Effector memory CD8-positive, alpha-beta T cell (primary cell): ENCODE data around the gene CDK19.

Source experiments
- ATAC-seq: fragments of 150-1000 bp; cut with Tn5 transposase; replicated peaks from 2 replicates; pipeline ENCODE4 v1.10.0; 2021; ENCODE audit warnings: mild to moderate bottlenecking, moderate library complexity
- DNase-seq, 3 experiments: peaks; one replicate each; pipeline ENCODE4 v3.0.0; 2021
- H3K27ac Mint-ChIP-seq, 2 donors: one replicate each; pipeline ENCODE4 v1.8.0; 2022; ENCODE audit warnings: mild to moderate bottlenecking in 2 of 2, mixed read lengths in 2 of 2, moderate library complexity in 2 of 2
- H3K27me3 Mint-ChIP-seq, 2 donors: one replicate each; pipeline ENCODE4 v1.8.0; 2022; ENCODE audit warnings: mixed read lengths in 2 of 2
- H3K36me3 Mint-ChIP-seq: one replicate; pipeline ENCODE4 v1.8.0; 2022; ENCODE audit warnings: mild to moderate bottlenecking, moderate library complexity, mixed read lengths; ENCODE audit not compliant: insufficient read depth
- H3K4me1 Mint-ChIP-seq, 2 donors: one replicate each; pipeline ENCODE4 v1.8.0; 2022; ENCODE audit warnings: low read depth in 2 of 2, mixed read lengths in 2 of 2
- H3K4me3 Mint-ChIP-seq, 2 donors: one replicate each; pipeline ENCODE4 v1.8.0; 2022; ENCODE audit warnings: mild to moderate bottlenecking in 2 of 2, mixed read lengths in 2 of 2, moderate library complexity in 2 of 2
- H3K9me3 Mint-ChIP-seq, 2 donors: one replicate each; pipeline ENCODE4 v1.8.0; 2022; ENCODE audit warnings: mixed read lengths in 2 of 2

Gene CDK19

DNA sequence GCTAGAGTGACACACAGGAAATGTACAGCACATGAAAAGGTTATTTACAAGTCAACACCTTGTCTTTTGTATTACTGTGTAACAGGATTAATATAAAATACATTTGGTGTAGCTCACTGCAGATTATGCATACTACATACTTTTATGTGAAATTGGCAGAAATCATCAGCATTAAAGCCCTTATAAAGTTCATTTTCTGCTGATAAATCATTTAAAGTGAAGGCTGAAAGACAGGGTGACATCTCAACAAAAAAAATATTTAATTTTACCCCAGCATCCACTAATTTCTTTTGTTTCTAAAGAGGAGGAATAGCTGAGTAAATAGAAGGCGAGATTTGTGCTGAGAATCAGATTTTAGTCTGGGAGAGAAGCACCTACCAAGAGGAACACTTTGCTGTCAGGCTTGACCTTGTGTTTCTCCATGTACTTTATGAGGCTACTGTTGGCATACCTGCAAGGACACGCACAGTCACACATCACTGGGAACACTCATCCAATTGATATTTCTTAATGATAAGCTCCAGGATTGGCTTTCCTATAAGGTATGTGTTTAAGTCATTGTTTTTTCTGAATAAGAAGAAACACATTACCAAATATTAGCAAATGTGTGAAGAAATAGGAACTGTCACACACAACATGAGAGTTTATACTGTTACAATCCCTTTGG lies 192.2 kb downstream of the CDK19 start:
- H3K27me3 Mint-ChIP-seq = no peaks in the 10 kb centered on the region
- H3K36me3 Mint-ChIP-seq = peaks cover 19% of the 10 kb centered on the region
- H3K4me3 Mint-ChIP-seq = no peak overlapping the region
- H3K9me3 Mint-ChIP-seq = no peaks in the 10 kb centered on the region
- DNase-seq = no peak
- ATAC-seq = no peak
- no peak overlapping the region for H3K27ac Mint-ChIP-seq
- H3K4me1 Mint-ChIP-seq = peaks cover 0 to 2% of the 10 kb centered on the region in 2 donors

DNA sequence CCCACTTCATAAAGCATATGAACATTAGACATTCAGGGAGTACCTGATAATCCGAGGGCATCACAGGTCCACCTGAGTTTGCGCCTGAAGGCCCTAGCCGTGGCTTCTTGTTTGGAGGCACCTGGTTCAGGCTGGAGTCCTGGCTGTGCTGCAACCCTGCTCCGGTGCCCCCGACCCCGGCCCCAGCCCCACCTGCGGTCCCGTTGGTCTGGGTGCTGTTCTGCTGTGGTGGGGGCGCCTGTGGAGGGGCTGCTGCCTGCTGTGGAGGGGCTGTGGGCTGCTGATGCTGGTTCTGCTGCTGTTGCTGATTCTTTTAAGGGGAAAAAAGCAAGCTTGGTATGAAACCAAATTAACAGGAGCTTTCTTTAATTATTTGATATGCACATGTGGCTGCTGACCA lies 194.2 kb downstream of the CDK19 start:
- H3K4me3 Mint-ChIP-seq = no peak overlapping the region

GRCh38 chr6:110620065-110620464 lies 195.2 kb downstream of the CDK19 start:
- Mint-ChIP-seq H3K27me3 (no peaks in the 10 kb centered on the region), H3K4me3 (no peak overlapping the region), H3K4me1 (peaks cover 0 to 2% of the 10 kb centered on the region in 2 donors), H3K36me3 (peaks cover 15% of the 10 kb centered on the region), H3K27ac (peak overlapping the region in 1 of 2 donors; percentile 35), H3K9me3 (no peaks in the 10 kb centered on the region)
- ATAC-seq = no peak
- DNase-seq = no peak

More for the DNA sequence above, 194.2 kb downstream of the CDK19 start:
- ATAC-seq (no peak), DNase-seq (no peak)
- Mint-ChIP-seq H3K4me1 (peaks cover 0 to 2% of the 10 kb centered on the region in 2 donors), H3K27me3 (no peaks in the 10 kb centered on the region), H3K36me3 (peaks cover 19% of the 10 kb centered on the region), H3K27ac (peak overlapping the region in 1 of 2 donors; percentile 66), H3K9me3 (no peaks in the 10 kb centered on the region)

DNA sequence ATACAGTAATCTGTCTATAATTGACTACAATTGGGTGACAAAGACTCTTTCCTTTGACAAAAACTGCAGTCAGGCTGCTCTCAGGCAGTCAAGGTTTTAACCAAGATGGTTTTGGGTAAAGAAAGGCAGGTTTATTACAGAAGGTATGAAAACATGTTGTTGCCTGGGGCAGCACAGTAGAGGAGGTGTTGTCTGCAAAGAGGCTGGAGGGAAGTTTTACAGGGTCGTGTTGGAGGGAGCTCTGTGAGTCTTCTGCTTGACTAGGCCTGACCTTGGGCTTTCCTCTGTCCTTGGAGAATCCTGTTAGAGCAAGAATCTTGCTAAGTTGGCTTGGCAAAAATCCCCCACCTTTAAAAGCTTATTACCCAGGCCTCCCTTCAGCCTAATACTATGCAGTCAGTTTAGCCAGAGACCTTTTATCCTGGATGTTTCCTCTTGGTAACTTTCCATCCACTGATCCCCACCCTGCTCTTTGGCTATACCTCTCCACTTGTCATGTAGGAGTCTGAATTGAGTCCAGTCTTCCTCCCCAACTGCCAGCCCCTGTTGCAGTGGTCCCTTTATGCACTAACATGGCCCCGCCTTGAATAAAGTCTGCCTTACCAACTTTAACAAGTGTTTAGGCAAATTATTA lies 195.9 kb downstream of the CDK19 start:
- Mint-ChIP-seq H3K27me3 (no peaks in the 10 kb centered on the region), H3K4me3 (no peak overlapping the region), H3K9me3 (no peaks in the 10 kb centered on the region), H3K36me3 (peaks cover 14% of the 10 kb centered on the region), H3K27ac (peak overlapping the region in 1 of 2 donors; percentile 35), H3K4me1 (peaks cover 0 to 2% of the 10 kb centered on the region in 2 donors)
- DNase-seq = no peak
- ATAC-seq = no peak

- Mint-ChIP-seq H3K36me3 (peaks cover 14% of the 10 kb centered on the region), H3K27ac (peak overlapping the region in 1 of 2 donors; percentile 45)
Measured at GRCh38 chr6:110618591-110619267, 196.5 kb downstream of the CDK19 start.

DNA sequence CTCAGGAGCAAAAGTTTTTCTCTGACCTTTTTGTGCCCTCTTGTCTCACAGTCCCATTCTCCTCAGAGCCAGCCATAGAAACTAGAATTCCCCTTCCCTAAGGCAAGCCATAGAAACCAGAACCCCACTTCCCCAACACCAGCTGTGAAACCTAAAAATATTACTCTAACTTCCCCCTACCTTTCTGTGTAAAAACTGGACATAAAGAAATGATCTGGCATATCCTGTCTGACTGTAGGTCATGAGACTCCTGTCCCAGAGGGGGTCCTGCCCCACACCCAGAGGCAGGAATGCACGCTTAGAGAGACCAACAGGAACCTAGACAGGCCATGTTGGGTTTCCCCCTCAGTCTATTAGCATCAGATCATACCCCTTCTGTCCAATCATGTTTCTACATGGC lies 198.2 kb downstream of the CDK19 start:
- ATAC-seq (no peak), DNase-seq (no peak)
- H3K9me3 Mint-ChIP-seq = no peaks in the 10 kb centered on the region
- peaks cover 0 to 4% of the 10 kb centered on the region in 2 donors for H3K4me1 Mint-ChIP-seq
- no peak overlapping the region for H3K27ac Mint-ChIP-seq
- no peaks in the 10 kb centered on the region for H3K27me3 Mint-ChIP-seq
- no peak overlapping the region for H3K4me3 Mint-ChIP-seq
- H3K36me3 Mint-ChIP-seq = peaks cover 13% of the 10 kb centered on the region

More at GRCh38 chr6:110618591-110619267, 196.5 kb downstream of the CDK19 start:
- H3K9me3 Mint-ChIP-seq = no peaks in the 10 kb centered on the region
- no peak for ATAC-seq
- DNase-seq = no peak
- no peak overlapping the region for H3K4me3 Mint-ChIP-seq
- peaks cover 0 to 4% of the 10 kb centered on the region in 2 donors for H3K4me1 Mint-ChIP-seq
- no peaks in the 10 kb centered on the region for H3K27me3 Mint-ChIP-seq

DNA sequence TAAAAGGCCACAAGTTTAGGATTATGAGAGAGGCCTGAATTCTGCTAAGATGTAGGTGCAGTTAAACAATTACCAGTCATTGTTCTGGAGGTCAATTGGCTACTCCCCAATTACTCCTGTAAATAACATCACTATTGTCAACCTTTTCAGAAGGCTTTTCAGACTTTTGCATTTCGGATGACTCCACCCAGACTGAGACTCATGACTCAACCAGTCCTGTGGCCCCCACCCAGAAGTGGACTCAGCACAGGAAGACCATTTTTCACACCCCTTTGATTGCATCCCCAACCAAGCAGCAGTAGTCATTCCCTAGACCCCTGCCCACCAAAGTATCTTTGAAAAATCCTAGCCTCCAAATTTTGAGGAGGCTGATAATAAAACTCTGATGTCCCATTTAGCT lies 199.5 kb downstream of the CDK19 start:
- Mint-ChIP-seq H3K27ac (no peak overlapping the region), H3K36me3 (peaks cover 6% of the 10 kb centered on the region), H3K9me3 (no peaks in the 10 kb centered on the region), H3K4me1 (peaks cover 0 to 4% of the 10 kb centered on the region in 2 donors), H3K27me3 (no peaks in the 10 kb centered on the region), H3K4me3 (no peak overlapping the region)
- ATAC-seq (no peak), DNase-seq (no peak)

- DNase-seq (no peak), ATAC-seq (no peak)
- no peaks in the 10 kb centered on the region for H3K9me3 Mint-ChIP-seq
- no peak overlapping the region for H3K4me3 Mint-ChIP-seq
- H3K27me3 Mint-ChIP-seq = no peaks in the 10 kb centered on the region
- no peak overlapping the region for H3K27ac Mint-ChIP-seq
- H3K4me1 Mint-ChIP-seq = peaks cover 0 to 4% of the 10 kb centered on the region in 2 donors
- H3K36me3 Mint-ChIP-seq = no peaks in the 10 kb centered on the region
Measured at GRCh38 chr6:110614586-110614985, 200.7 kb downstream of the CDK19 start.

DNA sequence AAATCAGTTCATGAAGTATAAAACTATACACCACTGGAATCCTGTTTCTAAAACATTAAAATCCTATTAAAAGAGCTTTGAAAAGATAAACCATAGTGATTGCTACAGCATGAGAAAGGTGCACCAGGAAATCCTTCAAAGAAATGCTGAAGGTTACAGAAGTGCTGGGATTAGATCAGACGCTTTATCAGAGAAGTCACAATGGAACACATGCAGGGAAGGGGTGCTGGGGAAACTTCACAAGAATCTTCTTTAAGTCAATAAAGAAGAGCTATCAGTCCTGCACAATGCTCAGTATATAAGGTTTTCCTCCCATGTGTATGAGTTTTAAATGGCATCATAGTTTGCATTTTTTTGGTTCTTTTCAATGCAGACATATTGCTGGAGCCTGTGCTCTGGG lies 201.2 kb downstream of the CDK19 start:
- ATAC-seq (no peak), DNase-seq (no peak)
- no peaks in the 10 kb centered on the region for H3K36me3 Mint-ChIP-seq
- no peak overlapping the region for H3K27ac Mint-ChIP-seq
- no peaks in the 10 kb centered on the region for H3K9me3 Mint-ChIP-seq
- H3K27me3 Mint-ChIP-seq = no peaks in the 10 kb centered on the region
- no peak overlapping the region for H3K4me3 Mint-ChIP-seq
- peaks cover 0 to 4% of the 10 kb centered on the region in 2 donors for H3K4me1 Mint-ChIP-seq

DNA sequence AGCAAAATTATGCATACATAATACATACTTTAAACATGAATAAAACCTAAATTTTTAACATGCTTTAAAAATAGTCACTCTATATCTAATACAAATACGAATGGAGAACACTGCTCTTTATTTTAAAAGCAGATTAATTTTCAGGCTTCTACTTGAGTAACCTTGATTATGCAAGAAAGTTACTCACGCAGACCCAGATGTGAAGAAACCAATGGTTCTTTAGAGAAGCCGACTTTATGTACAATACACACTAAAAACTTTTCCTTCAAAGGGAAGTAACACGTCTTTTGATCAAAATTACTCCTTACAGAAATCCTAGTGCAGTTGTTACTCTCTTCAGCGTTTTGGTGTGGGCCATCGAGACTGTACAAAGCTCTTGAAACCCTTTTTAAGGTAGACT lies 201.9 kb downstream of the CDK19 start:
- no peak for ATAC-seq

GRCh38 chr6:110612298-110612697 lies 203.0 kb downstream of the CDK19 start:
- no peaks in the 10 kb centered on the region for H3K9me3 Mint-ChIP-seq
- peak overlapping the region in 1 of 2 donors; percentile 35 for H3K27ac Mint-ChIP-seq
- no peak overlapping the region for H3K4me3 Mint-ChIP-seq
- ATAC-seq = no peak
- peaks cover 0 to 2% of the 10 kb centered on the region in 2 donors for H3K4me1 Mint-ChIP-seq
- H3K36me3 Mint-ChIP-seq = no peaks in the 10 kb centered on the region
- no peaks in the 10 kb centered on the region for H3K27me3 Mint-ChIP-seq
- DNase-seq = no peak

More for the DNA sequence above, 201.9 kb downstream of the CDK19 start:
- Mint-ChIP-seq H3K4me3 (no peak overlapping the region), H3K27ac (no peak overlapping the region), H3K36me3 (no peaks in the 10 kb centered on the region), H3K9me3 (no peaks in the 10 kb centered on the region), H3K4me1 (peaks cover 0 to 3% of the 10 kb centered on the region in 2 donors), H3K27me3 (no peaks in the 10 kb centered on the region)
- DNase-seq = no peak

DNA sequence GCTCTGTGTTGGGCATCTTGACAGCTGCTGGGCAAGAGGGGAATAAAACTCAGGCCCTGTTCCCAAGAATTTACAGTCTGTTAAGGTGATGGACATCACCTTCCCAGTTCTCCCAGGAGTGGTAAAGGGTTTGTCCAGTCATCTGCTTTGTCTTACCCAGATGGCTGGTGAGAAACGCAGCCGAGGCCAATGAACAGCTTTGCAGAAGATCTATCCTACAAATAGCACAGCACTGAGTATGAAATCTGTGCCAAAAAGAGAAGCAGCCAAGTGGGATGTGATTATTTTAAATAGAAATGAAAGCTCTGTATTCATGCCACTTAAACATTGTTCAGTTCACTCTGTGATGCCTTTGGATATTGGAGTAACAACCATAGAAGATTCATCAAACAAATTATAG lies 206.2 kb downstream of the CDK19 start:
- Mint-ChIP-seq H3K4me1 (no peaks in the 10 kb centered on the region), H3K36me3 (no peaks in the 10 kb centered on the region), H3K27me3 (no peaks in the 10 kb centered on the region), H3K4me3 (no peak overlapping the region), H3K27ac (no peak overlapping the region), H3K9me3 (no peaks in the 10 kb centered on the region)
- DNase-seq (no peak), ATAC-seq (no peak)

DNA sequence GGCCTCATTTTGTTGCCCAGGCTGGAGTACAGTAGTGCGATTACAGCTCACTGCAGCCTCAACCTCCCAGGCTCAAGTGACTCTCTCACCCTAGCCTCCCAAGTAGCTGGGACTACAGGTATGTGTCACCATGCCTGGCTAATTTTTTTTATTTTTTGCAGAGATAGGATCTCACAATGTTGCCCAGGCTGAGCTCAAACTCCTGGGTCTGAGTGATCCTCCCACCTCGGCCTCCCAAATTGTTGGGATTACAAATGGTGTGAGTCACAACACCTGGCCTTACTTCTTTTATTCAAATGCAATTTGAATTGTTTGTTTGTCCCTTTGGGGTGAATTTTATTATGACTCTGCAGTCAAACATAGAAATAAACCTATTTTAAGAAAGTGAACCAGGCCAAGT lies 207.1 kb downstream of the CDK19 start:
- no peak overlapping the region for H3K4me3 Mint-ChIP-seq
- H3K36me3 Mint-ChIP-seq = no peaks in the 10 kb centered on the region
- no peaks in the 10 kb centered on the region for H3K27me3 Mint-ChIP-seq
- ATAC-seq (no peak), DNase-seq (no peak)
- H3K4me1 Mint-ChIP-seq = no peaks in the 10 kb centered on the region
- no peaks in the 10 kb centered on the region for H3K9me3 Mint-ChIP-seq
- no peak overlapping the region for H3K27ac Mint-ChIP-seq

DNA sequence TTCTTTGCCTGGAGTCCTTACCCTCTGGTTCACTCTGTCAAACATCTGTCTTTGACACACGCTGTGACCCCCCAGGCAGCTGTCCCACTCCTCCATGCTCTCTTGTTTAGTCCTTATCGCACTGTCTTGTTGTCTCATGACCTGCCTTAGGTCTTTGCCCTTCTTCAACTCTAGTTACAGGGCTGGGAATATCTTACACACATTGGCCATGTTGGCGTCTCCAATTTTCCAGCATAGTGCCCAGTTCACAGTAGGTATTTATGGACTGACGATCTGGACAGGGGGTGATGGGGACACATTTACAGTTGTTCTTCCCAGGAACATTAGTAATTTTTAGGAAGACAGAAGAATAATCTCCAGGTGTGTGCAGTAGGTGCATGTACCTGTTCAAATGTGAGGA lies 209.1 kb downstream of the CDK19 start:
- H3K27me3 Mint-ChIP-seq = no peaks in the 10 kb centered on the region
- no peak for DNase-seq
- H3K27ac Mint-ChIP-seq = no peak overlapping the region
- H3K4me3 Mint-ChIP-seq = no peak overlapping the region
- no peaks in the 10 kb centered on the region for H3K4me1 Mint-ChIP-seq
- no peaks in the 10 kb centered on the region for H3K36me3 Mint-ChIP-seq
- H3K9me3 Mint-ChIP-seq = no peaks in the 10 kb centered on the region
- ATAC-seq = no peak
